GM12892 (cell line): ENCODE results near the gene RBPJL.

Experiments
- DNase-seq: peaks from one replicate; pipeline ENCODE4 v3.0.0; 2011; ENCODE audit not compliant: insufficient read length
- FAIRE-seq: peaks from 2 replicates; lab custom pipeline; 2011; peaks lifted over from hg19 to GRCh38; lab: Jason Lieb, UNC
- POLR2A ChIP-seq: IDR thresholded peaks from 2 replicates; pipeline ENCODE4 v1.6.1; 2011; ENCODE audit warnings: low read depth, low read length, control low read depth
- POLR2AphosphoS5 ChIP-seq: IDR thresholded peaks from 2 replicates; pipeline ENCODE4 v1.6.1; 2011; ENCODE audit warnings: low read depth, low read length, control low read depth
- TAF1 ChIP-seq: IDR thresholded peaks from 2 replicates; pipeline ENCODE4 v1.6.1; 2011; ENCODE audit warnings: low read depth, mild to moderate bottlenecking, control low read depth, low read length, borderline replicate concordance

RBPJL gene

GRCh38 chr20:45359406-45360148, 52.9 kb downstream of the RBPJL start:
- FAIRE-seq (no peak), DNase-seq (no peak)
- TF ChIP-seq TAF1 (no peak), POLR2A (no peak), POLR2AphosphoS5 (no peak)

- TF ChIP-seq POLR2AphosphoS5 (no peak), POLR2A (no peak), TAF1 (no peak)
- FAIRE-seq, result no peak
- no peak for DNase-seq
Measured at GRCh38 chr20:45361793-45362192, 55.2 kb downstream of the RBPJL start.

GRCh38 chr20:45362804-45363610, 56.4 kb downstream of the RBPJL start, which contains the start of gene SYS1:
TSS of gene SYS1 (plus strand) at chr20:45363156. CDS start at chr20:45363532, 376 bp downstream.
- TF ChIP-seq POLR2A (peak; percentile 84), TAF1 (no peak; the same call in 1 of the 2 replicates), POLR2AphosphoS5 (peak; percentile 75)
- DNase-seq (peak; percentile 81), FAIRE-seq (peak; percentile 92)

- no peak for DNase-seq
- FAIRE-seq, result no peak
- TF ChIP-seq POLR2AphosphoS5 (no peak), TAF1 (no peak), POLR2A (no peak)
Measured at GRCh38 chr20:45363611-45364492, 57.2 kb downstream of the RBPJL start.

GRCh38 chr20:45365444-45365970, 58.9 kb downstream of the RBPJL start:
- TF ChIP-seq TAF1 (no peak), POLR2AphosphoS5 (no peak), POLR2A (no peak)
- DNase-seq (no peak), FAIRE-seq (no peak)

- DNase-seq (no peak), FAIRE-seq (no peak)
- no peak for TF ChIP-seq POLR2A
- no peak for TF ChIP-seq POLR2AphosphoS5
- no peak for TF ChIP-seq TAF1
Measured at GRCh38 chr20:45366192-45366591, 59.6 kb downstream of the RBPJL start.

GRCh38 chr20:45366631-45367030, 60.0 kb downstream of the RBPJL start:
- DNase-seq, result no peak
- no peak for TF ChIP-seq POLR2AphosphoS5
- no peak for TF ChIP-seq TAF1
- TF ChIP-seq POLR2A, result no peak
- no peak for FAIRE-seq

GRCh38 chr20:45367126-45367525, 60.5 kb downstream of the RBPJL start:
- FAIRE-seq (no peak), DNase-seq (no peak)
- TF ChIP-seq TAF1, result no peak
- TF ChIP-seq POLR2A, result no peak
- no peak for TF ChIP-seq POLR2AphosphoS5
